Hepatocyte (in vitro differentiated cells): ENCODE measurements around the gene ZW10. TPM values are rescaled to one million over a fixed set of nuclear protein-coding genes. Genes with fewer than 3 reads are reported as not detected.
"Not testable (repeated sequence)": the region's sequence is repeated elsewhere in the genome, so short reads cannot be mapped to it uniquely, and the experiment has no call there.

Source experiments
- DNase-seq: peaks from one replicate; pipeline ENCODE4 v3.0.0-alpha.2; 2016; ENCODE audit warnings: low spot score
- H2AFZ ChIP-seq: fragments of 200-600 bp; sonication (generic); 2 replicates; pipeline ENCODE4 v1.6.0; 2016; ENCODE audit warnings: antibody characterized with exemption, mild to moderate bottlenecking
- H3K27ac ChIP-seq: fragments of 200-600 bp; sonication (generic); 2 replicates; pipeline ENCODE4 v1.5.1; 2016; ENCODE audit warnings: mild to moderate bottlenecking
- H3K27me3 ChIP-seq: fragments of 200-600 bp; sonication (generic); 2 replicates; pipeline ENCODE4 v1.6.1; 2016
- H3K36me3 ChIP-seq: fragments of 200-600 bp; sonication (generic); replicated peaks from 2 replicates; pipeline ENCODE4 v1.5.1; 2016; ENCODE audit warnings: low read depth; ENCODE audit not compliant: insufficient read depth
- H3K4me1 ChIP-seq: fragments of 200-600 bp; sonication (generic); 2 replicates; pipeline ENCODE4 v1.5.1; 2016; ENCODE audit warnings: mild to moderate bottlenecking, moderate library complexity; ENCODE audit not compliant: insufficient read depth
- H3K4me2 ChIP-seq: fragments of 200-600 bp; sonication (generic); 2 replicates; pipeline ENCODE4 v1.6.0; 2016
- H3K4me3 ChIP-seq: fragments of 200-600 bp; sonication (generic); 2 replicates; pipeline ENCODE4 v1.5.1; 2016; ENCODE audit warnings: mild to moderate bottlenecking
- H3K79me2 ChIP-seq: fragments of 200-600 bp; sonication (generic); 2 replicates; pipeline ENCODE4 v1.6.0; 2017; ENCODE audit warnings: mild to moderate bottlenecking
- H3K9me2 ChIP-seq: fragments of 200-600 bp; sonication (generic); replicated peaks from 2 replicates; pipeline ENCODE4 v1.6.0; 2017; ENCODE audit warnings: mild to moderate bottlenecking; ENCODE audit not compliant: insufficient read depth
- H3K9me3 ChIP-seq: fragments of 200-600 bp; sonication (generic); 2 replicates; pipeline ENCODE4 v1.5.1; 2016; ENCODE audit warnings: low read depth, mild to moderate bottlenecking
- H4K20me1 ChIP-seq: fragments of 200-600 bp; sonication (generic); 2 replicates; pipeline ENCODE4 v1.6.0; 2016; ENCODE audit warnings: mild to moderate bottlenecking; ENCODE audit not compliant: insufficient read depth, poor library complexity, severe bottlenecking
- CTCF ChIP-seq: fragments of 200-600 bp; sonication (generic); IDR thresholded peaks from 2 replicates; pipeline ENCODE4 v1.5.1; 2016; ENCODE audit warnings: antibody characterized with exemption, mild to moderate bottlenecking; ENCODE audit not compliant: poor library complexity
- EZH2 ChIP-seq: fragments of 200-600 bp; sonication (generic); IDR thresholded peaks from 2 replicates; pipeline ENCODE4 v1.6.1; 2016; ENCODE audit warnings: antibody characterized with exemption, mild to moderate bottlenecking, borderline replicate concordance
- EZH2phosphoT487 ChIP-seq: fragments of 200-600 bp; sonication (generic); IDR thresholded peaks from one replicate; pipeline ENCODE4 v1.6.1; 2018; ENCODE audit warnings: antibody characterized with exemption, mild to moderate bottlenecking, low read depth, moderate library complexity; ENCODE audit not compliant: unreplicated experiment, severe bottlenecking
- WGBS: methylation state at CpG from one replicate; pipeline ENCODE4 v1.1.6; 2016; ENCODE audit warnings: low lambda C conversion rate; ENCODE audit errors: missing lambda C conversion rate; 5-methylcytosine and 5-hydroxymethylcytosine counted together
- polyA plus RNA-seq: library from polyadenylated mRNA; unstranded; fragments of >200 nt; fragmentation: Nextera tagmentation; extraction: Ambion mirVana; gene quantifications from 2 replicates; pipeline ENCODE4 v1.2.1, GENCODE V29; 2016
- total RNA-seq: library from RNA; depleted of rRNA; stranded (reverse); fragments of >200 nt; gene quantifications from 2 replicates; pipeline ENCODE4 v1.2.3, GENCODE V29; 2014

Gene ZW10
- total and polyA plus RNA-seq, 2 experiments from 2014 or later: 15.4 to 19.5 TPM

GRCh38 chr11:113722934-113723333 is 50.6 kb downstream of the ZW10 start:
- 77% methylated on average over 3 of the region's 3 CpGs for WGBS
- Histone ChIP-seq H3K4me1 (peaks cover 19% of the 10 kb centered on the region), H3K4me2 (no peak overlapping the region), H3K36me3 (no peaks in the 10 kb centered on the region), H3K27ac (peak overlapping the region; percentile 43), H3K9me3 (no peaks in the 10 kb centered on the region), H2AFZ (no peak overlapping the region), H4K20me1 (no peaks in the 10 kb centered on the region), H3K27me3 (no peaks in the 10 kb centered on the region), H3K79me2 (no peaks in the 10 kb centered on the region), H3K9me2 (no peaks in the 10 kb centered on the region), H3K4me3 (no peak overlapping the region)
- TF ChIP-seq CTCF: no peak
- no peak for TF ChIP-seq EZH2phosphoT487
- no peak for TF ChIP-seq EZH2
- peak; percentile 34 for DNase-seq

- Histone ChIP-seq H3K4me1 (peaks cover 19% of the 10 kb centered on the region), H3K4me3 (no peak overlapping the region), H2AFZ (no peak overlapping the region), H3K27me3 (no peaks in the 10 kb centered on the region), H3K9me3 (no peaks in the 10 kb centered on the region), H3K79me2 (no peaks in the 10 kb centered on the region), H3K27ac (no peak overlapping the region), H3K9me2 (no peaks in the 10 kb centered on the region), H3K36me3 (no peaks in the 10 kb centered on the region), H4K20me1 (no peaks in the 10 kb centered on the region), H3K4me2 (no peak overlapping the region)
- TF ChIP-seq CTCF (no peak), EZH2 (no peak), EZH2phosphoT487 (no peak)
- DNase-seq: no peak
- WGBS: 98% methylated on average over 4 of the region's 4 CpGs
Observed at GRCh38 chr11:113722221-113722620, 51.3 kb downstream of the ZW10 start.

GRCh38 chr11:113721462-113722066 is 51.9 kb downstream of the ZW10 start:
- Histone ChIP-seq H3K4me1 (peaks cover 13% of the 10 kb centered on the region), H3K9me3 (no peaks in the 10 kb centered on the region), H3K4me3 (no peak overlapping the region), H3K27ac (no peak overlapping the region), H3K36me3 (no peaks in the 10 kb centered on the region), H3K9me2 (no peaks in the 10 kb centered on the region), H2AFZ (no peak overlapping the region), H3K79me2 (no peaks in the 10 kb centered on the region), H3K27me3 (no peaks in the 10 kb centered on the region), H4K20me1 (no peaks in the 10 kb centered on the region), H3K4me2 (no peak overlapping the region)
- TF ChIP-seq EZH2 (no peak), CTCF (no peak), EZH2phosphoT487 (no peak)
- DNase-seq: no peak
- WGBS: 90% methylated on average over 3 of the region's 3 CpGs

GRCh38 chr11:113720478-113720877 is 53.0 kb downstream of the ZW10 start:
- not testable (repeated sequence) for H3K27me3 ChIP-seq, H2AFZ ChIP-seq, H3K36me3 ChIP-seq, H3K9me2 ChIP-seq, H4K20me1 ChIP-seq, DNase-seq, H3K4me2 ChIP-seq, H3K27ac ChIP-seq, H3K79me2 ChIP-seq, H3K4me3 ChIP-seq, H3K9me3 ChIP-seq
- WGBS: 59% methylated on average over 3 of the region's 3 CpGs
- H3K4me1 ChIP-seq: peaks cover 12% of the 10 kb centered on the region
